Skeletal muscle satellite cell (primary cell): ENCODE data around the gene THOC5.

Source experiments
- H3K27me3 ChIP-seq: 2 replicates; pipeline ENCODE4 v1.7.0; 2013; ENCODE audit warnings: low read length; ENCODE audit not compliant: control insufficient read depth, insufficient read depth
- H3K36me3 ChIP-seq: 2 replicates; pipeline ENCODE4 v1.7.0; 2013; ENCODE audit warnings: mild to moderate bottlenecking, control low read depth, low read length; ENCODE audit not compliant: insufficient read depth
- H3K4me1 ChIP-seq: 2 replicates; pipeline ENCODE4 v1.7.0; 2013; ENCODE audit warnings: low read length; ENCODE audit not compliant: control insufficient read depth, insufficient read depth
- H3K4me2 ChIP-seq: 2 replicates; pipeline ENCODE4 v1.7.0; 2013; ENCODE audit warnings: mild to moderate bottlenecking, low read length
- H3K4me3 ChIP-seq: 2 replicates; pipeline ENCODE4 v1.7.0; 2013; ENCODE audit warnings: low read length
- H3K9ac ChIP-seq: 2 replicates; pipeline ENCODE4 v1.7.0; 2013; ENCODE audit warnings: mild to moderate bottlenecking, low read depth, low read length, moderate library complexity
- H3K9me3 ChIP-seq: replicated peaks from 2 replicates; pipeline ENCODE4 v1.7.0; 2013; ENCODE audit warnings: mild to moderate bottlenecking, control low read depth, low read length

Gene THOC5

DNA sequence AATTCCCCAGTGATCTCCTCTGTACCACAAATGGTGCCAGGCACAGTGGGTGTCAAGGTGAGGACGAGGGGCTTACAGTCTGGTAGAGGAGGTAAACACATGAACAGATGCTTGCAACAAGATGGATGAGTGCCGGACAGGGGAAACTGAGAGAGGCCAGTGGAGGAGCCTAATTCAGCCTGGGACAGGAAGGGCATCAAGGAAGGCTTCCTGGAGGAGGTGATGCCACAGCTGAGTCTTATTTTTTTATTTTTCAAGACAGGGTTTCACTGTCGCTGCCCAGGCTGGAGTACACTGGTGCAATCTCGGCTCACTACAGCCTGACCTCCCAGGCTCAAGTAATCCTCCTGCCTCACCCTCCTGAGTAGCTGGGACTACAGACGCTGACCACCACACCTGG lies 92.3 kb downstream of the THOC5 start:
- Histone ChIP-seq H3K4me2 (no peak overlapping the region), H3K9ac (no peak overlapping the region), H3K4me3 (no peak overlapping the region), H3K27me3 (peaks cover 3% of the 10 kb centered on the region), H3K36me3 (no peaks in the 10 kb centered on the region), H3K4me1 (no peaks in the 10 kb centered on the region), H3K9me3 (no peaks in the 10 kb centered on the region)

DNA sequence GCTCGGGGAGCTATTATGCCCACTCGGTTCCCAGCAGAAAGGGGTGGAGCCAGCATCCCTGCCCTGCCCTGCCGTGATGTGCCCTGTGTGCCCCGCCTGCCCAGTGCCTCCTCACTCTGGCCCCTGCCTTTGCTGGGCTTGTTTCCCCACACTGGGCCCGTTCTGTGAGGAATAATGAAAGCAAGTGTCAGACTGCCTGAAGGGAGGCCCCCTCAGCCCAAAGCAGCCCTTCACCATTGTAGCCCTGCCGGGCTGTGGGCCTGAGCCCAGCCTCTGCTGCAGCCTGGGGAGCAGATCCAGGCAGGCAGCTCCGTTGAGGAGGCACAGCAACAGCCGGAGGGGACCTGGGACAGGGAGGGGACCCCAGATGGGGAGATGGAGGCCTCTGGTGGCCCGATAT lies 93.8 kb downstream of the THOC5 start:
- no peak overlapping the region for H3K9ac ChIP-seq
- no peak overlapping the region for H3K4me2 ChIP-seq
- no peak overlapping the region for H3K4me3 ChIP-seq
- H3K36me3 ChIP-seq: no peaks in the 10 kb centered on the region
- H3K9me3 ChIP-seq: no peaks in the 10 kb centered on the region
- no peaks in the 10 kb centered on the region for H3K4me1 ChIP-seq
- H3K27me3 ChIP-seq: peaks cover 7% of the 10 kb centered on the region

DNA sequence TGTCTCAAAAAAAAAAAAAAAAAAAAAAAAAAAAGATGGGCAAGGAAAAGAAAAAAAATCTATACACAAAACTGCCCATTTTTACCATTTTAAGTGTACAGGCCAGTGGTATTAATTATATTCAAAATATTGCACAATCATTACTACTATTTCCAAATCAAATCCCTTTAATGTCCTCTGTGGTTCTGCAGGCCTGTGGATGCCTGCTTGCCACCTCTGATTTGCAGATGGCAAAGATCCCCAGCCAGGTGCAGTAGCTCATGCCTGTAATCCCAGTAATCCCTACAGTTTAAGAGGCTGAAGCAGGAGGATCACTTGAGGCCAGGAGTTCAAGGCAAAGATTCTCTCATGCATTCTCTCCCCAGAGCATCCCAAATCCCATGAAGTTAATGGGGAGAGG lies 95.0 kb downstream of the THOC5 start:
- Histone ChIP-seq H3K9me3 (no peaks in the 10 kb centered on the region), H3K27me3 (peaks cover 10% of the 10 kb centered on the region), H3K9ac (no peak overlapping the region), H3K4me3 (no peak overlapping the region), H3K36me3 (no peaks in the 10 kb centered on the region), H3K4me1 (no peaks in the 10 kb centered on the region), H3K4me2 (no peak overlapping the region)

DNA sequence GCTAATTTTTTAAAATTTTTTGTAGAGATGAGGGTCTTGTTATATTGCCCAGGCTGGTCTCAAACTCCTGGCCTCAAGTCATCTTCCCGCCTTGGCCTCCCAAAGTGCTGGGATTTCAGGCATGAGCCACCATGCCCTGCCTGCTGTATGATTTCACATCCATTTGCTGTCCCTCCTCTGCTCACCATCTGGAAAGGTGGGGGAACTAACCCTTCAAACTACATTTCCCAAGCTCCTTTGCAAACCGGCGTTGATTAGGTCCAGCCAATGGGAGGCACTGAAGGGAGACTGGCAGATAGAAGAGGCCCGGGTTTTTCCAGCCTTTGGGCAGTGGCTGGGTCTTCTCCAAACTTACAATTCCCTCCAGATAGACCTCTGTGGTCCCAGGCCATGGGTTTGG lies 95.8 kb downstream of the THOC5 start:
- Histone ChIP-seq H3K9me3 (no peaks in the 10 kb centered on the region), H3K4me3 (no peak overlapping the region)

DNA sequence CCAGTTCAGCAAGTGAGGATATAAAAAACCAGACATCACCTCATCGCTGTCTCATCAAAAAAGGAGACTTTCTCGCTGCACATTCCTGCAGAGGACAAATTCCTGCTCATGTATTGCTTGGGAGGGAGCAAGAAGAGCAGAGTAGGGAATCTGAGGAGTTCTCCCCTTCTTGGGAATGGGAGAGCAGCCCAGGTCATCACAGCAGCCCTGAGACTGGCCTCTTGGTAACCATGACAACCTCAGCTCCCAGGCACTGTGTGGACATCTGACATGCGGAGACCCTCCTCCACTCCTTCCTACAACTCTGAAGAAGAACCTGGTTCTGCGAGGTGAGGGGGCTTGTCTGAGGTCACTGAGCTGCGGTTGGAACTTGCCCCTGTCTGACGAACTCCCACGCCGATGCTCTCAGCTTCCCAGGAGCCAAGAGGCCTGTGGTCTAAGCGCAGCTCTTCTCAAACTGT lies 97.3 kb downstream of the THOC5 start:
- Histone ChIP-seq H3K4me1 (no peaks in the 10 kb centered on the region), H3K36me3 (no peaks in the 10 kb centered on the region), H3K9me3 (no peaks in the 10 kb centered on the region), H3K27me3 (peaks cover 10% of the 10 kb centered on the region), H3K4me2 (no peak overlapping the region), H3K9ac (no peak overlapping the region), H3K4me3 (no peak overlapping the region)

More for the DNA sequence above, 95.8 kb downstream of the THOC5 start:
- Histone ChIP-seq H3K36me3 (no peaks in the 10 kb centered on the region), H3K27me3 (peaks cover 10% of the 10 kb centered on the region), H3K4me2 (no peak overlapping the region), H3K9ac (no peak overlapping the region), H3K4me1 (no peaks in the 10 kb centered on the region)
